SJSA1 (cell line): ENCODE measurements around the gene LYRM4. TPM values are rescaled to one million over a fixed set of nuclear protein-coding genes. Genes with fewer than 3 reads are reported as not detected.

Experiments used
- DNase-seq, 2 experiments: peaks; one replicate each; pipeline ENCODE4 v3.0.0-alpha.2; 2015 to 2020; ENCODE audit warnings: low spot score in 2 of 2, low read depth in 1 of 2
- H3K27ac ChIP-seq: fragments of 250-450 bp; sonication (Bioruptor Pico); 2 replicates; pipeline ENCODE4 v1.5.1; 2020; ENCODE audit warnings: mild to moderate bottlenecking, moderate library complexity
- H3K27me3 ChIP-seq: fragments of 250-450 bp; sonication (Bioruptor Pico); replicated peaks from 2 replicates; pipeline ENCODE4 v1.5.1; 2020; ENCODE audit warnings: mild to moderate bottlenecking, moderate library complexity
- H3K36me3 ChIP-seq: fragments of 250-450 bp; sonication (Bioruptor Pico); 2 replicates; pipeline ENCODE4 v1.5.1; 2020; ENCODE audit warnings: mild to moderate bottlenecking
- H3K4me1 ChIP-seq: fragments of 250-450 bp; sonication (Bioruptor Pico); replicated peaks from 2 replicates; pipeline ENCODE4 v1.6.1; 2021; ENCODE audit warnings: mild to moderate bottlenecking
- H3K4me3 ChIP-seq: fragments of 250-450 bp; sonication (Bioruptor Pico); 2 replicates; pipeline ENCODE4 v1.5.1; 2020; ENCODE audit warnings: mild to moderate bottlenecking
- H3K9me3 ChIP-seq: fragments of 250-450 bp; sonication (Bioruptor Pico); replicated peaks from 2 replicates; pipeline ENCODE4 v1.5.1; 2020; ENCODE audit warnings: mild to moderate bottlenecking
- total RNA-seq: library from RNA; depleted of rRNA; stranded (reverse); fragments of >200 nt; shearing (Covaris generic); gene quantifications from 2 replicates; pipeline ENCODE4 v1.2.3, GENCODE V29; 2014

Gene LYRM4
- total RNA-seq, 1 experiment from 2014 or later = 23.0 TPM

DNA sequence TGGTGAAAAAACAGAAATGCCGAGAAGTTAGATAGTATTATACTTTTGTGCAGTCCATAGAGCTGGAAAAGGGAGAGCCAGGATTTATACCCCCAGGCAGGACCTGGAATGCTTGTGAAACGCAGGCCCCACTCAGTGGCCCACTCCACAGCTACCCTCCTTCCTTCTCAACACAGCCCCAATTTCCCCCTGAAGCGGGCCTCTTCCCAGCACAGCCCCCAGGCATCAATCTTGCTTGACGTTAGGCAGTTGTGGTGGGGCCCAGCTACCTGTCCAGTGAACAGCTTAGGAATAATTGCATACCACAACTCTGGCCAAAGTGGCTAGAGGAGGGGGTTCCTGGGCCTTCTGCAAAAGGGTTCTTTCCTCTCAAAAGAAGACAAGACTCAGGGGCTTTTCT is 114.4 kb downstream of the LYRM4 start:
- Histone ChIP-seq H3K27ac (no peak overlapping the region), H3K27me3 (no peaks in the 10 kb centered on the region), H3K36me3 (no peaks in the 10 kb centered on the region), H3K9me3 (no peaks in the 10 kb centered on the region), H3K4me1 (no peaks in the 10 kb centered on the region), H3K4me3 (no peak overlapping the region)
- DNase-seq = no peak

DNA sequence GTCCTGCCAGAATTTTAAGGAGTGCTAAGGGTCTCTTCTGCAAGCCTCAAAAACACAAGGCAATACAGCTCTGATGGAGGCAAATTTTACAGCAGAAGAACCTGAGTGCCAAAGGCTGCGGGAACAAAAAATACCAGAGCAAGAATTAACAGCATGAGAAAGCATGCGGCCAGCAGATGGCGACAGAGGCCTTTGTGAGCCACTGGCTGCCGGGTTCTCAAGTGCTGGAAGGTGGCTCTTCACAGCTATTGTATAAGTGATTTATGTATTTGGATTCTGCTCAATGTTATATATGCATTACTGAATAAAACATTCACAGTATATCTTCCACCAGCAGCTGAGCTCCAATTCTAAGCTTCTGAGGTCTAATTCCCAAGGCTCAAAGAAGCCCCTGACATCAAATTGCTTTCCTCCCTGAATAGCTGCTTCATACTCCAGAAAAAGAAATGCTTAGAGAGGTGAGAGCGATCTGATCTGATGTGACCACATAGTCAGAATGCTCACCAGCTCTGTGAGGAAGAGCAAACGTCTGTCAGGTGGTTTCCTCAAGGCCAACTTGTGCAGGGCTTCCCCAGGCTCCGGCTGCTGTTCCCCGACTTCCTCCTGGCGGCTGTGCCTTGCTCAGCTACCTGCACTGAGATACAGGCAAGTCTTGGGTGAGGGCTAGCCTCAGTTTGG is 117.0 kb downstream of the LYRM4 start:
- no peak overlapping the region for H3K27ac ChIP-seq
- H3K4me3 ChIP-seq = no peak overlapping the region
- H3K27me3 ChIP-seq = no peaks in the 10 kb centered on the region
- H3K9me3 ChIP-seq = no peaks in the 10 kb centered on the region
- no peaks in the 10 kb centered on the region for H3K4me1 ChIP-seq
- peak; percentile 67 to 72 for DNase-seq
- no peaks in the 10 kb centered on the region for H3K36me3 ChIP-seq

DNA sequence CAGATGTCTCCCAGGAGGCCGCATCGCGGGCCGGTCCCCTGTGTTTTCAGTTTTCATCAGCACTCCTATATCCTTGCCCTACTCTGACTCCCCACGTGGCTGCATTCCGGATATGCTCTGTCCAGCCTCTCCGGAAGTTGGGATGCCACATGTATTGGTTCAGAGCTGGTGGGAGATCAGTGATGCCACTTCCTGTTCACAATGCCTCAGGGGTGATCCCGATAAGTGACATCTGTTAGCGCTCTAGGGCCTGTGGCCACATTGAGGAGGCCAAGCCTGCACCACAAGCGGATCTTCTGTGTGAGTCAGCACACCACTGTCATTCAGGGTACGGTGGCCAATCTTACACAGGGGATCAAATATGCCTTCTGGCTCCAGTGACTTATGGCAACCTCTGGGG is 117.8 kb downstream of the LYRM4 start:
- no peak for DNase-seq
- H3K9me3 ChIP-seq = no peaks in the 10 kb centered on the region
- H3K36me3 ChIP-seq = no peaks in the 10 kb centered on the region
- H3K27me3 ChIP-seq = no peaks in the 10 kb centered on the region
- no peak overlapping the region for H3K4me3 ChIP-seq
- no peaks in the 10 kb centered on the region for H3K4me1 ChIP-seq
- no peak overlapping the region for H3K27ac ChIP-seq

DNA sequence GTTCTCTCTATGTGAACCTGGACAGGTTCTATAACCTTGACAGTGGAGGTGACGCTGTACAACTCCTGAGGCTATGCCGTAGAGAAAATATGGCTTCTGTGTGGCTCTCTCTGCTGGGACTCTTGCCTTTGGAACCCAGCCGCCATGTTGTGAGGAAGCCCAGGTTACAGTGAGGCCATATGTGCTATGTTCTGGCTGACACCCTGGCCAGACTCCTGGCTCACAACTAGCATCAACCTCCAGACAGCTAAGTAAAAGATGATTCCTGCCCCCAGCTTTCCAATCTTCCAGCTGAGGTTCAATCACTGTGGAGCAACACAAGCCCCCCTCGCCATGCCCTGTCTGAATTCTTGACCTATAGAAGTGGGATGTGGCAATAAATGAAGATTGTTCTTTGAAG is 118.6 kb downstream of the LYRM4 start:
- no peaks in the 10 kb centered on the region for H3K27me3 ChIP-seq

DNA sequence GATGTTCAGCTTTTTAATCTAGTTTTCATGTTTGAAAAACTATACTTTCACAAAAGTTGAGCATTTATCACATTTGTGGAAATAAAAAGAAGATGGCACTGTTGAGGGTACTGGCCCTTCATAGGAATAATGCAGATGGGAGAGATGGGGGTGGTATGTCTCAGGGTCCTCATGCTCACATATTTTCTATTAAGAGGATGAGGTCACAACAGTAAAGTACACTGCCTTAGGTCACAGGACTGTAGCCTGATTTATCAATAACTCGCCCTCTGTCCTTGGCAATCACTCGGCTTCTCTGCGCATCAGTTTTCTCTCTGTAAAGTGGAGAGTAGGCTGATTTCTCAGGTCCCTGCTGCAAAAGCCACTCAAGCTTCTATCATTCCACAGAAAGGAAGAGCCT is 119.7 kb downstream of the LYRM4 start:
- Histone ChIP-seq H3K4me1 (no peaks in the 10 kb centered on the region), H3K4me3 (no peak overlapping the region), H3K27ac (no peak overlapping the region), H3K36me3 (no peaks in the 10 kb centered on the region), H3K9me3 (no peaks in the 10 kb centered on the region), H3K27me3 (no peaks in the 10 kb centered on the region)
- no peak for DNase-seq

More for the DNA sequence above, 118.6 kb downstream of the LYRM4 start:
- Histone ChIP-seq H3K27ac (no peak overlapping the region), H3K4me1 (no peaks in the 10 kb centered on the region), H3K36me3 (no peaks in the 10 kb centered on the region), H3K9me3 (no peaks in the 10 kb centered on the region), H3K4me3 (no peak overlapping the region)
- no peak for DNase-seq

DNA sequence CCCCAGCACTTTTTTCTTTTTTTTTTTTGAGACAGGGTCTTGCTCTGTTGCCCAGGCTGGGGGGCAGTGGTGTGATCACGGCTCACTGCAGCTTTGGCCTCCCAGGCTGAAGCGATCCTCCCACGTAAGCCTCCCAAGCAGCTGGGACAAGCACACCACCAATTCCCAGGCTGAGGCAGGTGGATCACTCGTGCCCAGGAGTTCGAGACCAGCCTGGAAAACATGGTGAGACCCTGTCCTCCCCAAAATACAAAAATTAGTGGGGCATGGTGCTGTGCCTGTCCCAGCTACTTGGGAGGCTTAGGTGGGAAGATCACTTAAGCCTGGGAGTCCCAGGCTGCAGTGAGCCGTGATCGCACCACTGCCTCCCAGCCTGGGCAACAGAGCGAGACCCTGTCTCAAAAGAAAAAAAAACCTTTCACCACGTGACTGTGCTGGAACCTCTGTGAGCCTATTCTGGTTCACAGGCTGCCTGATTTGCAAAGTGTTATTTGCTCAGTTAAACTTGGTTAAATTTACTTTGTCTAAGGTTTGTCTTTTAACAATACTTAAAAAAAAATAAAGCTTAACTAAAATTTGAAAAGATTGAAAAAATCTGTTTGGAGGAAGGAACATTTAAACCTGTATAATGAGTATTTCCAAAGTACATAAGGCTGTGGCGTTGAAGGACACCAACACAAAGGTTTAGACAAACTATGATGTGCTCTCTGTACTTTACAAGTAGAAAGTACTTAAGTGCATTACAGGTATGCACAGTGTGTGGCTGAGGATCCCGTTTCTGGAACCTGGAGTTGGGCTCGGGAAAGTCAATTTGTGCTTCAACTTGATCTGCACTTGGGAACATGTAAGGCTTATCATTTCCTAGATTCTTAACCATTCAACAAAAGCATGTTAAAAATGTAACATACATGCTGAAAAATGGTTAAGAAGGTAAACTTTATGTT is 120.7 kb downstream of the LYRM4 start:
- Histone ChIP-seq H3K4me1 (no peaks in the 10 kb centered on the region), H3K36me3 (no peaks in the 10 kb centered on the region), H3K27ac (no peak overlapping the region), H3K4me3 (no peak overlapping the region), H3K9me3 (no peaks in the 10 kb centered on the region), H3K27me3 (no peaks in the 10 kb centered on the region)
- DNase-seq = no peak

DNA sequence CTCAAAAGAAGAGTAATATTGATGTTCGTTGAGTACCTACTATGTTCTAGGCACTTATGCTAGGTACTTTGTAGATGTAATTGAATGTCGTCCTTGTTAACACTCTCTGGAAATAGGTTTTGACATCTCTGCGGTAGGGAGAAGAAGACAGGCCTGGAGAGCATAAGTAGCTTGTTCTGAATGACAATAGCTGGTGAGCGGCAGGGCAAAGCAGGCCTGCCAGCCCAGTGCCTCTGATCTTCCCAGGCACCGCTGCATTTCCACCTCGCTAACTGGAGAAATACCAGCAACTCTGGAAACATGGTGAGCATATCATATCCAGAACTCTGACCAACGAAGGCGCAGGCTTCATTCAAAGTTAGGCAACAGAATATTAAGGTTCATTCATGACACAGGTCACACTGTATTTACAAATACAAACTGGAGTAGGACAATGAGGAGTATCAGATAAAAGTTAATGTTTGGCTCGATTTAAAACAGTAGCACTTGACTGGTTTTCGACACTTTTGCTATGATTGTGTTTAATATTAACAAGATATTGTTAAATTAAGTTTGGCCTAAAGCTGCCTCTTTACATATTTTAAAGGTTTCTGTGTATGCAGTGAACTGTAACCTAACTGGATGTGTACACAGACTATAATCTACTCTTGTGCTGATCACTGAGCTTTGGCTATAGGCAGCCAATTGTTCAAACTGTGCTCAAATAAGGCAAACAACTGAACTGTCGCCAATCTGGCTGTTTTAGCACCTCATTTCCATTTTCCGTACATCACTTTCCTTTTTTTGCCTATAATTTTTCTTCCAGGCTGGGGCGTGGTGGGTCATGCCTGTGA is 121.5 kb downstream of the LYRM4 start:
- Histone ChIP-seq H3K4me1 (no peaks in the 10 kb centered on the region), H3K36me3 (no peaks in the 10 kb centered on the region), H3K4me3 (no peak overlapping the region), H3K27ac (no peak overlapping the region), H3K27me3 (no peaks in the 10 kb centered on the region), H3K9me3 (no peaks in the 10 kb centered on the region)
- no peak for DNase-seq

DNA sequence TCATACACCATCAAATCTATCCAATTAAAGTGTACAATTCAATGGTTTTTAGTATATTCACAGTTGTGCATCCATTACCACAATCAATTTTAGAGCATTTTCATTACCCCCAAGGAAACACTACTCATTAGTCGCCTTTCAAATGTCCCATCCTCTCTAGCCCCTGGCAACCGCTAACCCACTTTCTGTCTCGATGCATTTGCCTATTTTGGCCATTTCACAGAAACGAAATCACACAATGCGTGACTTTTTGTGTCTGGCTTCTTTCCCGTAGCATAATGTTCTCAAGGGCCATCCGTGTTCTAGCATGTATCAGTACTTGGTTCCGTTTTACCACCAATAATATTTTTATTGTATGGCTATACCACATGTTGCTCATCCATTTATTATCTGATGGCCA is 123.9 kb downstream of the LYRM4 start:
- no peaks in the 10 kb centered on the region for H3K4me1 ChIP-seq
- H3K27me3 ChIP-seq = no peaks in the 10 kb centered on the region
- DNase-seq = no peak
- H3K27ac ChIP-seq = no peak overlapping the region
- H3K4me3 ChIP-seq = no peak overlapping the region
- no peaks in the 10 kb centered on the region for H3K36me3 ChIP-seq
- H3K9me3 ChIP-seq = no peaks in the 10 kb centered on the region

DNA sequence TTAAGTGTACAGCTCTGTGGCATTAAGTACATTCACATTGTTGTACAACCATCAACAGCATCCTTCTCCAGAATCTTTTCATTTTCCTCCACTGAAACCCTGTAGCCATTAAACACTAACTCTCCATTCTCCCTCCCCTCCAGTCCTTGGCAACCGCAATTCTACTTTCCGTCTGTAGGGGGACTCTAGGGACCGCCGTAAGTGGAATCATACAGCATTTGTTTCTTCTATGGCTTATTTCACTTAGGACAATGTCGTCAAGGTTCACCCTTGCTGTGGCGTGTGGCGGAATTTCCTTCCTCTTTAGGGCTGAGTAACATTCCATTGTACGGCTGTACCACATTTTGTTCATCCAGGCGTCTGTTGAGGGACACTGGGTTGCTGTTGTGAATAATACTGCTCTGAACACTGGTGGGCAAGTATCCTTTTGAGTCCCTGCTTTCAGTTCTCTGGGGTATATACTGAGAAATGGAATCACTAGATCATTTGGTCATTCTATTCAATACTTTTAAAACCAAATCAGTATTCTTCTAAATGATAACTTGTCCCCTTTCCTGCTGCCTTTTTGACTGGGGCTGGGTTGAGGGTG is 124.9 kb downstream of the LYRM4 start:
- no peaks in the 10 kb centered on the region for H3K4me1 ChIP-seq
- H3K4me3 ChIP-seq = no peak overlapping the region
- no peak overlapping the region for H3K27ac ChIP-seq
- no peaks in the 10 kb centered on the region for H3K9me3 ChIP-seq
- no peaks in the 10 kb centered on the region for H3K36me3 ChIP-seq
- DNase-seq = peak in 1 of 2 experiments; percentile 28
- no peaks in the 10 kb centered on the region for H3K27me3 ChIP-seq

DNA sequence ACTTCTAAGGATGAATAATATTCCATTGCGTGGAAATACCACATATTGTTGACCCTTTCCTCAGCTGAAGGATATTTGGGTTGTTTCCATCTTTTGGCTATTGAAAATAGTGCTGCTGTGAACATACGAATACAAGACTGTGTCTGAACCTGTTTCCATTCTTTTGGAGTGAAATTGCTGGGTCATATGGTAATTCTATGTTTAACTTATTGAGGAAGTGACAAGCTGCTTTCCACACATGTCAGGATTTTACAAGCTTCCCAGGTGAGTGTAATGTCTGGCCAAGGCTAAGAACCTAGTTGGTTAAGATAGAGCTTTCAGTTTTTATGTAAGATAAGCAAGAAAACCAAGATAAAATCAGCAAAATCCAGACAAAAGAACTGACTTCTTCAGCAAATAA is 126.8 kb downstream of the LYRM4 start:
- no peak for DNase-seq
- H3K4me1 ChIP-seq = no peaks in the 10 kb centered on the region
- H3K36me3 ChIP-seq = no peaks in the 10 kb centered on the region
- no peaks in the 10 kb centered on the region for H3K9me3 ChIP-seq
- no peaks in the 10 kb centered on the region for H3K27me3 ChIP-seq
- no peak overlapping the region for H3K27ac ChIP-seq
- H3K4me3 ChIP-seq = no peak overlapping the region

DNA sequence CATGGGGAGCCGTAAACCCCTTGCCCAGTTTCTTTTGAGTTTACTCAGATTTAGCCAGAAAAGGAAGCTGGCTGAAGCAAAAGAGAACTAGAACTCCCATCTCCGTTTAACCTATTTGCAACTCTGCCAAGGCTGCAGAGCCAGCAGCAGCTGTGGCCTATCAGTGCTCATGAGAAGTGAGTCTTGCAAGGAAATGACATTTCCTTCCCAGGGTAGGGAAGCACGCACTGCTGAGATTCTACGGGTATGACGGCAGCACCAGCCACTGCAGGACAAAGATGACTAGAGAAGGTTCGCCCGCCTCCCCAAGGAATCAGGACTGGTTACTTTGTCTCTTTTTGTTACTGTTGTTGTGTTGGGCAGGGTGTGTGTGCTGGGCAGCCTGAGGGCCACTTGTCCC is 128.0 kb downstream of the LYRM4 start:
- no peak for DNase-seq
- Histone ChIP-seq H3K27ac (no peak overlapping the region), H3K27me3 (no peaks in the 10 kb centered on the region), H3K4me3 (no peak overlapping the region), H3K9me3 (no peaks in the 10 kb centered on the region), H3K36me3 (no peaks in the 10 kb centered on the region), H3K4me1 (no peaks in the 10 kb centered on the region)

DNA sequence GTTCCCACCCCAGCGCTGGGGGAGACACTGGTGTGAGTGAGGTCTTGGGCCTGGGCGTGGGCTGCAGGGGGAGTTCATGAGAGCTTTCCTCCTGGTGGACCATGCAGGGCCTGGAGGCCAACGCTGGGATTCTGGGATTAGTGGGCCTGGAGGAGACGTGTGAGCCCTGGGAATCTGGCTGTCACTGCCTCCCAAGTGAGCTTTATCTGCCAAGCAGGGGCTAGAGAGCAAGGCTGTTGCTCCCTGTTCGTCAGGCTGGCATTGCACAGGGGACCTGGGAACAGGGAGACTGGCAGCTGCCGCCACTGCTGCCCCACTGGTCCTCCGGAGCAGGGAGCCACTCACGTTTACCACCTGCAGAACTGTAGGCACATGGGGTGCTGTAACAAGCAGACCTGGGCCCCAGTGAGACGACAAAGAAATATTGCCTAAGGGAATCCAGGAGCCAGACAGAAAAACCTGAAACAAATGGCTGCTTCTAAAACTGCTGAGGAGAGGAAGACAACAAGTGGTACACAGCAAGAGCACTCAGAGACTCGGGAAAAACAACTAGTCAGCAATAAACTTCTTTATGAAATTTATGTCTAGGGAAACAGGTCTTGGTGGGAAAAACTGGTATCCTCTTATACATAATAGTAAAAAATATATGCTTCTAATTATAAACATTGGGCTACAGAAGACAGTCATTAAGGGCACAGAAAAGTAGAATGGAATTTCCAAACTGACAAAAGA is 130.4 kb downstream of the LYRM4 start:
- no peaks in the 10 kb centered on the region for H3K36me3 ChIP-seq
- no peaks in the 10 kb centered on the region for H3K9me3 ChIP-seq
- H3K27ac ChIP-seq = no peak overlapping the region
- no peaks in the 10 kb centered on the region for H3K27me3 ChIP-seq
- H3K4me1 ChIP-seq = peaks cover 14% of the 10 kb centered on the region
- no peak overlapping the region for H3K4me3 ChIP-seq
- DNase-seq = no peak

DNA sequence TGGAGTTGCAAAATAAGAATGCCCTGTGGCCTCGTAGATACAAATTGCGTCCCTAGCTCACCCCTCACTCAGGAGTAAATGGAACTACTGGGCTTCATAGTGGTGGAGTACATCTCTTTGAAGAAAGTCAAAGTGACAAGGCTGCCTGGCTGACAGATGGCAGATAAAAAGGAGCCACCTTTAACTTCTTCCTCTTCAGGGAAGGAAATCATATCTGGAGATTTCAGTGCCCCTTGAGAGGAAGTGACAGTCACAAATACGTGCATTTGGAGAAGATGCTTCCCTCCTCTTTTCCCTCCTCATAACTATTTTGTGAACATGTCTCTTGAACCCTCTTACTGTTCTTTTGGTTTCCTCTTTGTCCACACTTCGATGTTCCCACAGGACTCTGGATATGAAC is 132.4 kb downstream of the LYRM4 start:
- H3K27ac ChIP-seq = no peak overlapping the region
- H3K36me3 ChIP-seq = no peaks in the 10 kb centered on the region
- H3K9me3 ChIP-seq = no peaks in the 10 kb centered on the region
- H3K4me3 ChIP-seq = no peak overlapping the region
- DNase-seq = no peak
- no peaks in the 10 kb centered on the region for H3K27me3 ChIP-seq
- H3K4me1 ChIP-seq = peaks cover 19% of the 10 kb centered on the region
